ENCODE measurements around the gene GSTCD.
A peak's percentile ranks its signal among the peaks of the same experiment; 100 is the strongest.
"Not testable (repeated sequence)": the region's sequence is repeated elsewhere in the genome, so short reads cannot be mapped to it uniquely, and the experiment has no call there.

The GSTCD gene

GRCh38 chr4:105715692-105716278 is 7.2 kb downstream of the GSTCD start:
- peak; percentile 59 for DNase-seq

DNA sequence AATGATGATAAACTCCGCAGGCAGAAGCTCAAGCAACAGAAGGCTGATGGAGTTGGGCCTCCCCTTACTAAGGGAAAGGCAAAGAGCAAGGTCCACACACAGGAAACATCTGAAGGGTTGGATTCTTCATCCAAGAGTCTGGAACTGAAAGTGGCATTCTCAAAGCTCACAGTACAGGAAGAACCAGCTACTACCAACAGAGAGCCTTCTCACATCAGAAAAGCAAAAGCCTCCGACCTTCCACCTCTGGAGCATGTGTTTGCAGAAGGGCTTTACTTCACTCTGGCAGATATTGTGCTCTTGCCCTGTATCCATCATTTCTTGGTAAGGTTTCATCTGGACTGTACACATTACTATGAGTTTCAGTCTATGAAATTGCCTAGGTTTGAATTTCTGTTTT is 10.6 kb downstream of the GSTCD start:
- DNase-seq, result no peak

DNA sequence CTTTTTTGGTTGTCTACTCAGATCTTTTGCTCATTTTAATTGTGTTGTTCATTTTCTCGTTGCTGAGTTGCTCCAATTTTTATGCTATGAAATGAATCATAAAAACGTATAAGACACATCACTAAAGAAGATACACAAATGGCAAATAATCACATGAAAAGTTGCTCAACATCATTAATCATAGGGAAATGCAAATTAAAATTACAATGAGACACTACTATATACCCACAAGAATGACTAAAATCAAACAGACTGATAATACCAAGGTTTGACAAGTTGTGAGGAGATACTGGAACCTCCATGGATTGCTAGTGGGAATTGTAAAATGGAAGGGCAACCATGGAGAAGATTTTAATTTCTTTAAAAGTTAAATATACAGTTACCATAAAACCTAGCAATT is 17.0 kb downstream of the GSTCD start:
- no peak for DNase-seq

DNA sequence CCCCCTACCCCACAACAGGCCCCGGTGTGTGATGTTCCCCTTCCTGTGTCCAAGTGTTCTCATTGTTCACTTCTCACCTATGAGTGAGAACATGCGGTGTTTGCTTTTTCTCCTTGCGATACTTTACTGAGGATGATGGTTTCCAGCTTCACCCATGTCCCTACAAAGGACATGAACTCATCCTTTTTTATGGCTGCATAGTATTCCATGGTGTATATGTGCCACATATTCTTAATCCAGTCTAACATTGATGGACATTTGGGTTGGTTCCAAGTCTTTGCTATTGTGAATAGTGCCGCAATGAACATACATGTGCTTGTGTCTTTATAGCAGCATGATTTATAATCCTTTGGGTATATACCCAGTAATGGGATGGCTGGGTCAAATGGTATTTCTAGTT is 21.3 kb downstream of the GSTCD start:
- DNase-seq, result not testable (repeated sequence)

DNA sequence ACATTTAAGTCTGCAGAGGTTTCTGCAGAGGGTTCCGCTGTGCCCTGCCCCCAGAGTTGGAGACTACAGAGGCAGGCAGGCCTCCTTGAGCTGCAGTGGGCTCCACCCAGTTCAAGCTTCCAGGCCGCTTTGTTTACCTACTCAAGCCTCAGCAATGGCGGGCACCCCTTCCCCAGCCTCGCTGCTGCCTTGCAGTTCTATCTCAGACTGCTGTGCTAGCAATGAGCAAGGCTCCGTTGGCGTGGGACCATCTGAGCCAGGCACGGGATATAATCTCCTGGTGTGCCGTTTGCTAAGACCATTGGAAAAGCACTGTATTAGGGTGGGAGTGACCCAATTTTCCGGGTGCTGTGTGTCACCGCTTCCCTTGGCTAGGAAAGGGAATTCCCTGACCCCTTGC is 26.6 kb downstream of the GSTCD start:
- not testable (repeated sequence) for DNase-seq

- no peak for DNase-seq
These were observed 33.0 kb downstream of the GSTCD start for GRCh38 chr4:105741548-105741947.

GRCh38 chr4:105748222-105748621 is 39.6 kb downstream of the GSTCD start:
- DNase-seq, result no peak

DNA sequence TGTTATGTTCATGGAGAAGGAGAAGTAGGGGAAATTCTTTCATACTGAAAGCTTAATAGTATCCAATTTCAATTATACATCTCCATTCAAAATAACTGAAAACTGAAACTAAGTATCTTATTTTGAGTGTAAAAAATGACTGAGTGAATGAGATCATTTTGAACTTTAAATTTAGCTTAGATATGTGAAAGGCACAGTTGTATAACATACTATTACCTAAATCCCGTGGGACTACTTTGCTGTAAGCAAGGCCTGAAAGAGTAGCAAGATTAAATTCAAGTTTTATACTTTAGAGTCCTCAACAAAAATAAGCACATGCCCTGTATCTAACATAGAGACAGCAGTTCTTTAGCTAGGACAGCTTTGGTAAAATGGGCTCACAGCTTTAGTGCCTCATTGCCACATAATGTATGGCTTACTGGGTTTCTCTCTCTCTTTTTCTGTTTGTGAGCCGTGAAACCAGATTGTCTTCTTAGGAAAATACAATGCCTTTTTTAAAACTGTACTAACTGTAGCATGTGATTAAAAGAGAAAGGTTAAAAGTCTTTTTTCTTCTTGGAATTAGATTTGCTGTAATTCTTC is 43.2 kb downstream of the GSTCD start:
- DNase-seq, result no peak

DNA sequence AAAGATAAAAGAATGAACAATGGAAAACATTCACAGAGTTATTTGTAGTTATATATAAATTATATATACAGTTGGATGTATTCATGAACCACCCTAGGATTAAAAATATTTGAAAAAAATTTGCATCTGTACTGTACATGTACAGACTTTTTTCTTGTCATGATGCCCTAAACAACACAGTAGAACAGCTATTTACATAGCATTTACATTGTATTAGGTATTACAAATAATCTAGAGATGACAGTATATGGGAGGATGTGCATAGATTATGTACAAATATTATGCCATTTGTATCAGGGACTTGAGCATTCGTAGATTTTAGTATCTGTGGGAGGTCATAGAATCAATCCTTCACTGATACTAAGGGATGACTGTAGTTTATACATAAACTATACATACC is 44.8 kb downstream of the GSTCD start:
- DNase-seq, result no peak

DNA sequence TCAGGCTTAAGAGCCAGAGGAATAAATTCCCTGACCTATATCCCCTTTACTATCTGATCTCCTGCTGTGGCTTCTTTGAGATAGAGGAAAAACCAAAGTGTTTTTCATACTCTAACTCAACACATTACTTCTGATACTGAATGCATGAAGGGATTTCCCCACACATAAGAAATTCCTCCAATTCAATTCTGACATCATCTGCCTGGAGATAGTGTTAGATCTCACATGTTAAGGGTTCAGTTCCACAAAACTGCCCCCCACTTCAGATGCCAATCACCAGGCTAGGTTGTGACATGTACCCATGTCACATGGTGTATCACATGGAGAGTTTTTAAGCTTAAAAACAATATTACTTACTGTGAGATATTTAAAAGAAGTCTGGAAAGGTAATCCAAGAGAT is 46.8 kb downstream of the GSTCD start:
- DNase-seq, result no peak

DNA sequence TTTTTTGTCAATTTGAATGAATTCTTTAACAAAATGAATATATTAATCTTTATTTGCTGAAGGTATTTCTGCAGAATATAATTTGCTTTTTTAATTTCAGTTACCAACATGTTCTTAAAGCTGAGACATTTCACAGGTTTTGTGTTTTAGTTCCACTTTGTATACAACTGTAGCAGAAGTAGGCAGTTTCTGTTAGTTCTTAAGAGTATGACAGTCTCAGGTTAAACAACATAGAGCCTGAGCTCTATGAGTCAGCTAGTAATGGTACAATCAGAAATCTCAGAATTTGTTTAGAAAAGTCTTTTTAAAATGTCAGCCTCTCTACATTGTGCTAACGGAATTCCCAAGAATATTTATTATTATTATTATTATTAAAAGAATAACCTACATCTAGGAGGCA is 50.4 kb downstream of the GSTCD start:
- no peak for DNase-seq

- DNase-seq, result peak; percentile 50
These were observed 57.3 kb downstream of the GSTCD start for GRCh38 chr4:105765690-105766407.

DNA sequence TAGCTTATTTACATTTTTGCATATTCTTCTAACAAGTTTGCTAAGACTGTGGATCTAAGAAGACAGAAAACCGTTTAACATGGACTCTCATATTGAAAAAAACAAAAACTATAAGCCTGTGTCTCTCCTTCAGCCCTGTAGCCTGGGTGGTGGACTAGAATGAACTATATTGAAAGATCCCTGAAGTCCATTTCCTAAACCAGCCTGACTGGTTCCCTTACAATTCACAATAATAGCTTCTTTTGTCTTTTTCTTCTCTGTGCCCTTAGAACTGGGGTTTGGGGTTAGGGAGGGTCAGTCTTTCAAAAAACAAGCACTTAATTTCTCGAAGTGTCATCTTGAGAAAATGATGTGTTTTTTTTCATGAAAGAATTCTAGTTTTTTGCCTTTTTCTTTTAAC is 59.0 kb downstream of the GSTCD start:
- DNase-seq, result no peak

GRCh38 chr4:105770524-105770923 is 61.9 kb downstream of the GSTCD start:
- DNase-seq, result not testable (repeated sequence)

GRCh38 chr4:105772065-105772464 is 63.5 kb downstream of the GSTCD start:
- DNase-seq, result not testable (repeated sequence)

DNA sequence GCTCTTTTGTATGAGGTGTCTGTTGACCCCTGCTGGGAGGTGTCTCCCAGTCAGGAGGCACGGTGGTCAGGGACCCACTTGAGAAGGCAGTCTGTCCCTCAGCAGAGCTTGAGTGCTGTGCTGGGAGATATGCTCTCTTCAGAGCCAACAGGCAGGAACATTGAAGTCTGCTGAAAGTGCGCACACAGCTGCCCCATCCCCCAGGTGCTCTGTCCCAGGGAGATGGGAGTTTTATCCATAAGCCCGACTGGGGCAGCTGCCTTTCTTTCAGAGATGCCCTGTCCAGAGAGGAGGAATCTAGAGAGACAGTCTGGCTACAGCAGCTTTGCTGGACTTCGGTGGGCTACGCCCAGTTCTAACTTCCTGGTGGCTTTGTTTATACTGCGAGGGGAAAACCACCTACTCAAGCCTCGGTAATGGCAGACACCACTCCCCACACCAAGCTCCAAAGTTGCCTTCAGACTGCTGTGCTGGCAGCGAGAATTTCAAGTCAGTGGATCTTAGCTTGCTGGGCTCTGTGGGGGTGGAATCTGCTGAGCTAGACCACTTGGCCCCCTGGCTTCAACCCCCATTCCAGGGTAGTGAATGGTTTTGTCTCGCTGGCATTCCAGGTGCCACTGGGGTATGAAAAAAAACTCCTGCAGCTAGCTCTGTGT is 67.3 kb downstream of the GSTCD start:
- not testable (repeated sequence) for DNase-seq

DNA sequence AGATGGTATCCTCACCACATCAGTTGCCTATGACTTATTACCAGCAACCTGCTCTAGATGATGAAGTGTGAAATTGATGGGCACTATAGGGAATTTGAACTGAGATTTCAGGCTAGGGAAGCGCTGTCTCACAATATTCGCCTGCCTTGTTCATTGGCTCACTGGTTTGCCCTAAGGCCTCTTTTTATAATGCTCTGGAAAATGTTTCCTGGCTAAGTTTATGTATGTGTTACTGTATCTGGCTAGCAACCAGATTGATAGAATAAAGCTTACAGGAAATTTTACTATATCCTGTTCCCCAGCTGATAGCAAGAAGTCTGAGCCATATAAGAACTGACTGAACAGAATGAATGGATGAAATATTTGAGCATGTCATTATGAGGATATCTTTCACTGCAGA is 71.6 kb downstream of the GSTCD start:
- DNase-seq, result peak; percentile 8

GRCh38 chr4:105784761-105785160 is 76.2 kb downstream of the GSTCD start:
- no peak for DNase-seq

DNA sequence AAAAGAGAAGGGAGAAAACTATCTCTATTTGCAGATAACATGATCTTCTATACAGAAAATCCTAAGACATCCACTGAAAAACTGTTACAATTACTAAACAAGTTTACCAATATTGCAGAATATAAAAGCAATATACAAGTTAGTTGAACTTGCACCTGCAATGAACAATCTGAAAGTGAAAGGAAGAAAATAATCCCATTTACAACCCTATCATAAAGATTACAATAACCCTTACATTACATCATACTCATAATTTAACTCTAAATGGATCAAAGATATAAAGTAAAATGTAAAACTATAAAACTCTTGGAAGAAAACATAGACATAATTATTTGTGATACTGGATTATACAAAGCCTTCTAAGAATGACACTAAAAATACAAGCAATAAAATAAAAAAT is 77.2 kb downstream of the GSTCD start:
- DNase-seq, result no peak

- DNase-seq, result no peak
These were observed 78.2 kb downstream of the GSTCD start for GRCh38 chr4:105786748-105787147.

DNA sequence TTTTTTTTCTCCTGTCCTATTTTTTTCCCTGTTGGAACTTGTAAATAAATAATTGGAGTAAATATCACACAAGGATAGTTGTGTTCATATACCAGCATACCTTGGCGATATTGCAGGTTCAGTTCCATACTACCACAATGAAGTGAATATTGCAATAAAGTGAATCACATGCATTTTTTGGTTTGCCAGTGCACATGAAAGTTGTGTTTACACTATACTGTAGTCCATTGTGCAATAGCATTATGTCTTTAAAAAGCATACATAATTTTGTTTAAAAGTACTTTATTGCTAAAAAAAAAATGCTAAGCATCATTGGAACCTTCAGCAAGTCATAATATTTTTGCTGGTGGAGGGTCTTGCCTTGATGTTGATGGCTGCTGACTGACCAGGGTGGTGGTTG is 88.6 kb downstream of the GSTCD start:
- DNase-seq, result no peak

DNA sequence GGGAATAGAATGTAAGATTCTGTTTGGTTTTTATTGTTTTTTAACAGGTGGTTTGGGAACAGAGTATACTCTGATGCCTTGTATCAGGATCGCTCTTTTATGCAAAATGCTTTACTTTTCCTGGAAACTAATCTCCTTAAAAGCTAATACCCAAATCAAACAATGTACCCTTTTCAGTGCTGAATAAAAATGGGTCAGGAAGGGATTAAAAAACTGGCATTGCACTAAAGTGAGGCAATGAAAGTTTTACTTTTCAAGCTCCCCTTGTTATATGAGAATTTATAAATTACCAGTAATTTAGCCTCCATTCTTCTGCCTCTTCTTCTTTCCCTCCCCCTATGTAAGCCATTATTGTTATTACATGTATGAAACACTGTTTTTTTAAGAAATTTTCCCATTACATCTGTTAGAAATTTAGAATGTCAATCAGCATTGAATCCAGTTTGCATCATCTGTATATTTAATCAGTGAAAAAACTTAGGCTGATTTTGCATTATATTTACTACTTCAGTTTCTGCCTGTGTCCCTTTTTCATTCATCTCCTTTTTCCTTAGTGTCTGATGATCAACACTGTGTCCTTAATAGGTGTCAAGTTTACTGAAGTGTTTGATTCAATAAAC is 97.0 kb downstream of the GSTCD start:
- DNase-seq, result no peak

- DNase-seq, result no peak
These were observed 98.9 kb downstream of the GSTCD start for GRCh38 chr4:105807496-105807895.

Measured in NCI-H69 (cell line).